A673 (cell line): ENCODE data around the gene MGAT5B.

Source experiments
- CTCF ChIP-seq: fragments of 300-800, 200-600 bp; sonication (generic); conservative IDR thresholded peaks from 2 replicates; pipeline ENCODE4 v1.5.1; 2017; ENCODE audit warnings: low read depth, mild to moderate bottlenecking, antibody characterized with exemption, low read length, moderate library complexity, mixed read lengths
- EZH2 ChIP-seq: fragments of 200-600 bp; sonication (generic); IDR thresholded peaks from 2 replicates; pipeline ENCODE4 v1.6.1; 2017; ENCODE audit warnings: borderline replicate concordance, low read depth, mild to moderate bottlenecking, mixed read lengths, antibody characterized with exemption, low read length; ENCODE audit not compliant: poor library complexity, severe bottlenecking

- TF ChIP-seq CTCF (no peak), EZH2 (no peak)
These were observed 55.3 kb downstream of the MGAT5B start for GRCh38 chr17:76923491-76923890.
